NCI-H774 (cell line): Measurements from ENCODE around the gene ADAMTS14.

ENCODE experiments used
- DNase-seq: peaks from one replicate; lab custom pipeline; 2025; lab: John Stamatoyannopoulos, UW

ADAMTS14 gene

DNA sequence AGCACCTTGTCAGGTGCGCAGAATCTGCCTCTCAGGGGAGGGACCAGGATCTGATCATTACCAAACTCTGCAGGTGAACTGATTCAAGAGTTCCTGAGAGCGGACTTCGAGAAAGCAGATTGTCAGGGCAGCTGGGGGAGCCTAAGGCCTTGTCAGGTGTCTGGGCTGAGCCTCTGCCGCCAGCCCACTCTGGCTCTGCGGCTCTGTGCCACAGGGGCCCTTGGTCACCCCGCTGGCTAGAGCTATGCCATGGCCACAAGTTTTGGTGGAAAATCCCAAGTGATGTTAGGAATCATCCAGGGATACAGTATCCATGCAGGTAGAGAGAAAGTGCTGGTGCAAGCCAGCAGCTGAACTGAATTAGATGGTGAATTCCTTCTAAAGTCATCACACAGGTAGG is 4.2 kb downstream of the ADAMTS14 start:
- DNase-seq: no peak

DNA sequence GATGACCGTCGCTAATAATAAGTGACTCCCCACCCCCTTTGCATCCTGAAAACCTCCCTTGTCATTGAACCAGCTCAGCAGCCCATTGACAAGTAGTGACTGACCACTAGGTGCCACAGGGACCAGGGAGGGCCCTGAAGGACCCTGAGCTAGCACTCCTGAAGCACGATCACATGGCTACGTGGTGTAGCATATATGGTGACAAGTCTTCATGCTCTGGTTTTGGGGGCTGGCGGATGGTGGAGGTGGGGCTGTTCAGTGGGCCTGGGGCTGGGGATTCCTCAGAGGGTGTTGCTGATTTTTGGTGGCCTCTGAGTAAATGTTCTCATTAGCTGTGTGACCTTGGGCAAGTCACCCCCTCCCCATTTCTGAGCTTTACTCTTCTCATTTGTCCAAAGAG is 4.7 kb downstream of the ADAMTS14 start:
- DNase-seq: no peak

DNA sequence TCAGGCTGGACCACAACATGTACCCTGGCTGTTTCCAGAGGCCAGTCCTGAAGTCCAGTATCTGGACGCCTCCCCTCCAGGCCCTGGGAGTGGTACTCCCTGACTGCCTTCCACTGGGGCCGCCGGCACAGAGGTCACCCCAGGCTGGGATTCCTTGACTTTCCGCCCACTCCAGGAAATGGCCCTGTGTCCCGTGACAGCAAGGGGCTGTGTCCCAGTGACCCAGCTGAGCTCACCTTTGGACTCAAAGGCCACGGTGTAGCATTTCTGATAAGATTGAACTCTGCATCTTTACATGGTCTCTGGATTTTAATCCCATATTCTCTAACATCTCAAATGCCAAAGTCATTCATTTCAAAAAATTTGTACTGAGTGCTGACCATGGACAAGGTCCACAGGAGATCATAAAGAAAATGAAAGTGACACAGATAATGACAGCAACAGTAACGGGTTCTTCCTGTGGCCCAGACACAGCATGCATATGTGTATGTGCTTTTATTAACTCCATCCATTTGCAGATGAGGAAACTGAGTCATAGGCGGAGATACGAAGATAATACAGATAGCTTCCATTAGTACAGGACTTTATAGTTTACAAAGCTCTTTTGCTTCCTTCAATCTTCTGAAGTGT is 5.4 kb downstream of the ADAMTS14 start:
- no peak for DNase-seq

DNA sequence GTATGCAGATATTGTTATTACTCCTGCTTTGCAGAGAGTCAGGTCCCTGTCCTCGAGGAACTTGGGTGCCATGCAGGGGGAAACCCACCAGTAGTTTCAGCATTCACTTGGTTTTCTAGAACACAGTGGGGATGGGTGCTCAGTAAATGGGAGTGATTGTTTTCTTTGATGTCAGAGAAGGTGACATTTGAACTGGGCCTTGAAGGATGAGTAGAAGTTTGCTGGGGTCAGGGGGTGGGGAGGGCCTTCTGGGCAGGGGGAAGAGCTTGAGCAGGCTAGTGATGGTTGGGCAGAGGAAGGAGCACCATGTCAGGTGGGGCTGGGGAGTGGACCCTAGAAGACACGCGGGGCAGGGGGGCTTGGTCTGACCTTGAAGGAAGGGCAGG is 5.9 kb downstream of the ADAMTS14 start:
- no peak for DNase-seq

DNA sequence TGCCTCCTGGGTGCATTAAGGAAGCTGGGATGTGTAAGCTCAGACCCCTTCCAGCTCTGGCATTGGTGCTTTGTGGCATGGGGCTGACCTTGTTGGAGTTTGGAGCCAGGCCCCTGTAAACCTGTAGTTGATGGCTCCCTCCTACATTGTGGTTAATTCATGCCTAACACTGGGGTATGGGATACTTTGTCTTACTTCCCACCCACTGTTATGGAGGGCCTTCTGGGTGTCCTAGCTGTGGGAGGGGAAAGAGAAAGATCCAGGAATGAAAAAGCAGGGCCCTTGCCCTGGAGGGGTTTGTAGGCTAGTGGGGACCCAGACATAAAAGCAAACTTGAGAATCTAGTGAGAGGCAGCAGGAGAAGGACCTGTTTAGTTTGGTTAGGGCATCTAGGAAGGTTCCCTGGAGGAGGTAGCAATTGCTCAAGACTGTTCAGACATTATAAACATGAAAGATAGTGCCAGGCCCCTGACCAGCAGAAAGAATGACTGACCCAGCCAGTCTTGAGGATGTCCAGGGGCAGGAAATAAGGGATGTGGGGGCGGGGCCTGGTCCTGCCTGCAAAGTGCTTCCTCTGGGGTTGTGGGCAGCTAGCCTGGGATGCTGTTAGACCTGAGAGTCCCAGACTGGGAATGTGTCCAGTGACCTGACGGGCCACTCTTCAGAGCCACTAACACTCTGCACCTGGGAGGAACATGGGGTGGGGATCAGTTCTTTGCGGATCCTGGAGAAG is 6.6 kb downstream of the ADAMTS14 start:
- no peak for DNase-seq

DNA sequence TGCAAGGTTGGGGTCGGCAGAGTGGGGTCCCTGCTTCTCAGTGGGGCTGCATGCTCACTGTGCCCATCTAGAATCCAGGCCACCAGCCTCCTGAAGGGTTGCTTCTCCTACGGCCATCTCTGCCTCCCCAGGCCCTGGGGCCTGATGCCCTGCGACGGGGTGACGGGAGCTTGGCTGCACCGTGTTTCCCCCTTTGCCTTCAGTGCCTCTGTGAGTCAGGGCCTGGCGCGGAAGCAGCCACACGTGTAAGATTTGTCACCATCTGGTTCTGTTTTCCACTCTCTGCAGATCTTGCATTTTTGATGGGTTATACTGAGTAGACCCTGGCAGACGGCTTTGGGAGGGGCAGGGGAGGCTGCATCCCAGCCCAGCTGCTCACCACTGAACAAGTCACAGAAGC is 7.2 kb downstream of the ADAMTS14 start:
- DNase-seq: no peak

DNA sequence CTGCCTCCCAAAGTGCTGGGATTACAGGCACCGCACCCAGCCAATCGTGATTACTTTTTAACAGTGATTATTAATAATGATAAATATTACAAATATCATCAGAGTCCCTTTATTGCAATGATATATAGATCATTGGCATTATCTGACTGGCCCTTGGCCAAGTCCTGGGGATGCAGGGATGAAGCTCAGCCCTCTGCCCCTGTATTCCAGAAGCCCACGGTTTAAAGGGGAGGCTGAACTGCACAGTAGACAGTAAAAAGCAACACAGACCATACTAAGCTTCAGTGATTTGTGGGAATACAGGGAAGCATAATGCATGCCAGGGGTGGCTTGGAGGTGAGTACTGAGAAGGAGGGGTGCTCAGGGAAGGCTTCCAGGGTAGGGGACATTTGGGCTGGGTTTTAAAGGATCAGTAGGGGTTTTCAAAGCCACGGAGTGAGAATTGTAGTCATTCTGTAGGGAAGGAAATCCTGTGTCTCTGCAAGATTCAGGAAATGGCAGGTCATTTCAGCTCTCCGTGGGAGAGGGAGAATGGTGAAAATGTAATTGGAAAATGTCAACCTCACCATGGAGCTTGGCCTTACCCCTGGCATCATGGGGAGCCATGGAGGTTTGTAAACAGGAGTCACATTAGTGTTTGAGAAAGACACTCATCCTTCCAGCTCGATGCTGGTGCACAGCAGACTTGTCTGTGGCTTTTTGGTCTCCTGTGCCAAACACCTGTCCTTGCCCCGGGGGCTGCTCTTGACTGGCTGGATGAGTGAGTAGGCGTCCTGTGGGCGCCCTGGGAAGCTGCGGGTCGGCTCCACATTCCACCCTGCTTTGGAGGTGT is 8.8 kb downstream of the ADAMTS14 start:
- DNase-seq: no peak

DNA sequence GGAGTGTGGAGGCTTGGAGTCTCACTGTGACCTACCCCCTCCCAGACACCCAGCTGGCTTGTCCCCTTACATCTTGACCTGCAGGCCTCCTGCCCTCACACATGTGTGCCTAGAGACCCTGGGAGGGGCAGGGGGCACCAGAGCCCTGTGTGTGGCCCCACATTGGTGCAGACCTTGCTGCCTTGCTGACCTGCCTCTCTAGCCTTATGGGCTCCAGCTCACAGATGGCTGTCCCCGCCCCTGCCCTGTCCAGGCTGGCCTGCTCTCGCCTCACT is 9.4 kb downstream of the ADAMTS14 start:
- no peak for DNase-seq

DNA sequence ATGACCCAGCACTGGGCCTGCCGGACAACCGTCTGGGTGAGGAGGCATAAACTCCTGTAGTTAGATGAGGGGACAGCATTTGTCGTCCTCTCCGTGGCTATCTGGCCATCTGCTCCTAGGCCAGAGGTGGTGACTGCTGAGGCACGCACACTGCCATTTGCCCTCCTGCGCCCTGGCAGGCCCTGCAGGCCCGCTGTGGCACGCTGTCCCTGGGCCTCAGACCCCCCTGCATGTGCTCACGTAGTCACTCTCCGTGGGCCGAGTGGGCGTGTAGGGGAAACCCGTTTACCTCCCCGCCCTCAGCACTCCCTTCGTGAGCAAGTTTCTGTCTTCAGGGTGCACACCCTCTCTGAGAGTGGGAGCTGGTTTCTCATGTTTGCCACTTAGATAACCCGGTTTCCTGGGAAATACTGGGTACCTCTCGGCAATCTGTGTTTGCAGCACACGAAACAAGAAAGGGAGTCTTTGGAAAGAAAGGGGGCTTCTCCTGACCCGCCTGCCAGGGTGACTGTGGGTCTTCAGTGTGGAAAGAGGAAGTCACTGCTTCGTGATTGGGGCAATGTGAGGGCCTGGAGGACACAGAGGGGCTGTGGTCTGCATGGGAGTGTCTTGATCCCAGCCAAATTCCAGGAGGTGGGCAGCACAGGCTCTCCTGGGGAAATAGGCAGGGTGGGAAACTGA is 10.8 kb downstream of the ADAMTS14 start:
- no peak for DNase-seq

DNA sequence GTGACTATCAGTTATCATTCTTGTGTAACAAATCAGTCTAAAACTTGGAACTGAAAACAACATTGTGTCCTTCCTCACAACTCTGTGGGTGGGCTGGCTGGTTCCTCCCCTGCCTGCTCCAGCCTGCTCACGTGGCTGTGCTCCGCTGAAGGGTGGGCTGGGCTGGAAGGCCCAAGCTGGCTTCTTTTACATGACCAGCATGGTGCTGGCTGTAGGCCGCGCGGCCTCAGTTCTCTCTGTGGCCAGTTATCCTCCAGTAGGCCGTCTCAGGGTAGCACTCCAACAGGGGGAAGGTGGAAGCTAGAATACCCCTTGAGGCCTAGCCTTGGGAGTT is 11.3 kb downstream of the ADAMTS14 start:
- no peak for DNase-seq

DNA sequence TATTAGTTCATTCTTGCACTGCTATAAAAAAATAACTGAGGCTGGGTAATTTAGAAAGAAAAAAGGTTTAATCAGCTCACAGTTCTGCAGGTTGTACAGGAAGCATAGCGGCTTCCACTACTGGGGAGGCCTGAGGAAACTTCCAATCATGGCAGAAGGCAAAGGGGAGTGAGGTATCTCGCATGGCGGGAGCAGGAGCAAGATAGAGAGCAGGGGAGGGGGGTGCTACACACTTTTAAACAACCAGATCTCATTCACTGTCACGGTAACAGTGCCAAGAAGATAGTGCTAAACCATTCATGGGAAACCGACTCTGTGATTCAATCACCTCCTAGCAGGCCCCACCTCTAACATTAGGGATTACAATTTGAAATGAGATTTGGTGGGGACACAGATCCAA is 11.6 kb downstream of the ADAMTS14 start:
- no peak for DNase-seq

DNA sequence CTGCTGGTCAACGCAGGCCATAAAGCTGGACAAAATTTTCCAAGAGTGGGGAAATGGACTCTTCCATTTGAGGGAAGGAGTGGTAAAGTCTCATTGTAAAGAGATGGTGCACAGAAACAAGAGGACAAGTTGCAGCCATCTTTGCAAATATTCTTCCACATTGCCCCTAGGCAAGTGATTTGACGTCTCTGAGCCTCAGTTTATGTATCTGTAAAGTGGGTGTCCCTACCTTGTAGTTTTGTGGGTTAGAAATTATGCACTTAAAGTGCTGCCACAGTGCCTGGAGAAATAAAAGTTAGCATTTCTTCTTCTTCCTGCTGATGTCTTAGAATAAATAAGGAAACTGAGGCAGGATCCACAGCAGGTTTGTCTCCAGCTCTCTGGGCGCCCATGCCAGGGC is 12.1 kb downstream of the ADAMTS14 start:
- no peak for DNase-seq

DNA sequence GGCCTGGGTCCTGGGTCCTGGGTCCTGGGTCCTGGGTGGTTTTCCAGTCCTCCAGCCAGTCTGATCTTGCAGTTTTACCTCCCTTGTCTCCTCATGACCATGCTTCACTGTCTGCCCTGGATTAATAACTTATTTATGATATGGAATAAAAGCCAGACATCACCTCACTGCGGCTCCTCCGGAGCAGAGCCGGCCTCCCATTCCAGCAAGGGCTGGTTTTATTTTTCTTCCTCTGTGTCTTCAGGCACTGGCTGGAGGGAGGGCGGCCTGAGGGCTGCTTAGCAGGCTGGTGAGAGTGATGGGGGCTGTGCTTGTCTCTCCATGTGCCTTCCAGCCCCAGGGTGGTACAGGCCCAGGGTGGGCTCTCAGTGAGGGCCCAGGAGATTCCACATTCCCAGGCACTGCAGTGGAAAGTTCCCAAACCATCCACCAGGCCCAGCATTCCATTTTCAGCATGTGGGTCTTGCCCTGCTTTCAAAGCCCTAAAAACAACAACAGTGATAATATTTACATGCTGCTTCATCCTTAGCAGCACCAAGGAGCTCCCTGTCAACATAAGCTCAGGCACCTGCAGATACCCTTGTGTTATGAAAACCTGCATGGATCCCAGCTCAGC is 12.6 kb downstream of the ADAMTS14 start:
- DNase-seq: no peak

DNA sequence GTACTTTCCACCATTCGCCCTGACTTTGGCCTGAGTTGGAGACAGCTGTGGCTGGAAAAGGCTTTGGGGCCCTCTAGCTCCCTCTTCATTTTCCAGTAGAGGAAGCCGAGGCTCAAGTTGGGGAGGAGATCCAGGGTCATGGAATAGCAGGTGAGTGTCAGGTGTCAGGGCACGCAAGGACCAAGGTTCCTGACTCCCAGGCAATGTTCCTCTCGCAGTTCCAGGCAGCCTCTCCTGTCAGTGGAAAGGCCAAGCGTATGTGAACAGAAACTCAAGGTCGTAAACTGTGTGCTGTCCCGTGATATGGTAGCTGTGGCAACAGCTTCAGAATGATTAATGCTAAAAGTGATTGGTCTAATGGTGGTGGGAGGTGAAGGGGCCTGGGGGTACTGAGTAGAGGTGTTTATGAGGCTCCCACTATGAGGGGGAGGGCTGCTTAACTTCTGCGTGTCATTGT is 13.2 kb downstream of the ADAMTS14 start:
- no peak for DNase-seq

DNA sequence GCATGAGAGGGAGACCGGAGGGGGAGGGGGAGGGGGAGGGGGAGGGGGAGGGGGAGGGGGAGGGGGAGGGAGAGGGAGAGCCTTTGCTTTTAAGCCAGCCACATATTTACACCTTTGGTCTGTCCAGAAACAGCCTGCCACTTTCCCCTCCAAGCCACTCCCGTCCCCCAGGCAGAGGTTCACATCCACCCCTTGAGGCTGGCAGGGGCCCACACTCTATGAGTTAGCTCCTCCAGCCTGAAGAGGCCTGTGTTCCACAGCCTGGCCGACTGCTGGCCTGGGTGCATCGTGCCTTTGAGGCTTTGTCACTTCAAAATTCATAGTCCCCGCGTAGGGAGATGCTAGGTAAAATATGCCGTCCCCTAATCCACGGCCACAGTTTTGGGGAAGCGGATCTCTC is 16.5 kb downstream of the ADAMTS14 start:
- no peak for DNase-seq

DNA sequence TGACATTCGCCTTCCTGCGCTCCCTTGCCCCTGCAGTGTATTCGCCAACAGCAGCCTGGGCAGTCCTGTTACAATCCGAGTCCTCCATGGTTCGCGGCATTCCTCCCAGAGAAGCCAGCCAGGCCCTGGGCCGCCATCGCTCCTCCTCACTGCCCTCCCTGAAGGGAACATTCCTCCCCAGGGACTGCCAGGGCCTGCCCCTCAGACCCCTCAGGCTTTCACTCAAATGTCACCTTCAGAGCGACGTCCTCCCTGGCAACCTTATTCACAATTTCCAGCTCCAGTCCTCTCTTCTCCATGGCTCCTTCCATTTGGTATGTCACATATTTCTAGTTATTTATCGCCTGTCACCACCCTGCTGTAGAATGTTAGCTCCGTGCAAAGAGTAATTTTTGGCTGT is 17.4 kb downstream of the ADAMTS14 start:
- no peak for DNase-seq

DNA sequence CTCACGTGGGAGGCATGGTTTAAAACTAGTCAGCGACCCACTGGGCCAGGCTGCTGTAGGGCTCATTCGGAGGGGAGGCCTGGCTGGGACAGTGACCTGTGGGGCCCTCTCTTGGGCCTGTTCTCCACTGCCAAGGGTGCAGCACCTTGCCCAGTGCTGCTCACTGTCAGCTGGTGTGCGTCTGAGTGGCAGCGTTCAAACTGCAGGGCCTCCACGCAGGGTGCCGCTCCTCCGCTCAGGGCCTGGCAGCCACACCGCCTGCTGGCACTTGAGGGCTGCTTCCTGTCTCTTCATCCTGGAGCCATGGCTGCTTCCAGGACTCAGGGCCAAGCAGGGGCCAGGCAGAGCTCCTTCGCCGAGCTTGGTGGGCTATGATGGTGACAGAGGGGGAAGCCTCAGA is 18.3 kb downstream of the ADAMTS14 start:
- DNase-seq: no peak

DNA sequence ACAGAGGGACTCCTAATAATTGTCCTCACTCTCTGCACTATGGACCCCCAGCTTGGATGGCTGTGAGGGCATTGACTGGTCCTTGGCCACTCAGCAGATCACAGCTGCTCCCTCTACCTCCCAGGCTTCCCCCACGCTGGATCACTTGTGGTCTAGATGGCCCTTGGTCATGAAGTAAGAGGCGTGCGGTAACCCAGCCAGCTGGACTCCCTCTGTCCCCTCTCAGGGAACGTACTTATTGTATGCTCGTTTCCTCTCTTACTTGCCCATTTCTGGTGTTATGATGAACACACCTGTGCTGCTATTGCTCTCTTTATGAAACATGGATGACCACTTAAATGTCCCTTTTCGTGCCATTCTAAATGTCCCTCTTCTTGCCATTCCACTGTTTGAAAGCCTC is 19.3 kb downstream of the ADAMTS14 start:
- DNase-seq: no peak

DNA sequence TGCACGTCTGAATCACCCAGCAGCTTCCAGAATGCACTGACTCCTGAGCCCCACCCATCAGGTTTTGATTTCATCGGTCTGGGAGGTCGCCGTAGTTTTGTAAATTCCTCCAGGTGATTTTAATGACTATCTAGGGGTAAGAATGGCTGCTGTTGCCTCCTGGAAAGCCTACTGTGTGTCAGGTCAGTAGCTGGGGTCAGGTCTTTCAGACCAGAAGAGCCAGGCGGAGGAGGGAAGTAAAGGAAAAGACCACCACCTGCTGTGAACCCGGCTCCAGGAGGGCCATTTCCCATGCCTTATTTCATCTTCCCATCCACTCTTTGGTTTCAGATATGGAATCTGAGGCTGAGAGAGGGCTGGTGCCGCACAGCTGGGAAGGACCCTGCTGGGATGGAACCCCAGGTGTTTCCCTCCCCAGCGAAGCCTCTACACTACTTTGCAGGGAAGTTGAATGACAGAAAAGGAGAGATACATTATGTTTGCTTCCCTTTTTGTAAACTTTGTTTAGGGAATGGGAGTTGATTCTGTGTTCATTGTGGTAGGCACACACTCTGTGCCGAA is 19.8 kb downstream of the ADAMTS14 start:
- DNase-seq: no peak

DNA sequence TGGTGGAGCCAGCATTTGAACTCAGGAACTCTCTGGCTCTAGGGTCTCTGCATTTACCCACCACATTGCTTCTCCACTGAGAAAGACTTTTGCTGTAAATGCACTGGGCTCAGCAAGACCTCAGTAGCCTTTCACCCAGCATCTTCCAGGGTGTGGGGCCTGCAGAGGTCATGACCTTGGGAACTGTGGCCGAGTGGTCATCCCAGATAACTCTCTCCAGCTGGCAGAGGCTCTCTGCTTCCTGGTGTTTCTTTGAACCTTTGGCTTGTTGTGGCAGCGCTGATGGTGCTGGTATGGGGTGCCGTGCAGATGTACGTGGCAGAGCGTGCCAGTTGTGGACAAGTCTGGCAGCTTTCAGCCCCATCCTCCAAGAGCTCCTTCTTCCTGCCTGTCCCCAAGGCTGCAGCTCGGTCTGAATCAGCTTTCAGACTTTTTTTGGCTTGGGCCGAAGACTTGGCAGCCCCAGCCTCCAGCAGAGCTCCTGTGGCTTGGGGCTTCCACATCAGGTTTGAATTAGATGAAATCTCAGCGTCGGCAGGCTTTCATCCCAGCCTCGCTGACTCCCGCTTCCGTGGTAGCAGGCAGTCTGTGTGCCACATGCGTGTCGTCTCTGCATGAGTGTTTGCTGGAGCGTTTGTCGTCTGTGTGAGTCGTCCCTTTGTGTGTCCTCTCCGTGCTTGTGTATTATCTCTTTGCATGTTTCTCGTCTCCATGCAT is 21.5 kb downstream of the ADAMTS14 start:
- no peak for DNase-seq

DNA sequence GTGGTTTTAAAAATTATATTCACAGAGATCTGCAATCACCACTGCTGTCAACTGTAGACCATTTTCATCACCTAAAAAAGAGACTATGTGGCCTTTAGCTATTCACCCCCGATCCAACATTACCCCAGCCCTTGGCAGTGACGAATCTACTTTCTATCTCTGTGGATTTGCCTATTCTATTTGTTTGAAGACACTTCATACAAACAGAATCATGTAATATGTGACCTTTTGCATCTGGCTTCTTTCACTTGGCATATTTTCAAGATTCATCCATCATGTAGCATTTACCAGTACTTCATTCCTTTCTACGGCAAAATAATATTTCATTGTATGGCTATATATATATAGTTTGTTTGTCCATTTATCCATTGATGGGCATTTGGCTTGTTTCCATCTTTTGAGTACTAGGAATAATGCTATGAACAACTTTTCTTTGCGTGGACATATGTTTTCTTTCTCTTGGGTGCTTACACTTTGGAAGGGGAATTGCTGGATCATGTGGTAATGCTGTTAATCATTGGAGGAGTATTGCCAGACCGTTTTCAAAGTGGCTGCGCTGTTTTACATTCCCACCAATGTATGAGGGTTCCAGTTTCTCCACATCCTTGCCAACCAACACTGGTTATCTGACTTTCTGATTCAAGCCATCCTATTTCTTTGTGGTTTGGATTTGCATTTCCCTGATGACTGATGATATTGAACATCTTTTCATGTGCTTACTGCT is 22.3 kb downstream of the ADAMTS14 start:
- DNase-seq: no peak
